GM21447 (cell line): Measurements from ENCODE around the gene DFFB.

Source experiments
- ATAC-seq: cut with Tn5 transposase; IDR thresholded peaks from one replicate; pipeline ENCODE4 v1.9.1; 2021; ENCODE audit not compliant: unreplicated experiment

DFFB gene

GRCh38 chr1:3894626-3895278 lies 37.5 kb downstream of the DFFB start:
- ATAC-seq, result no peak

DNA sequence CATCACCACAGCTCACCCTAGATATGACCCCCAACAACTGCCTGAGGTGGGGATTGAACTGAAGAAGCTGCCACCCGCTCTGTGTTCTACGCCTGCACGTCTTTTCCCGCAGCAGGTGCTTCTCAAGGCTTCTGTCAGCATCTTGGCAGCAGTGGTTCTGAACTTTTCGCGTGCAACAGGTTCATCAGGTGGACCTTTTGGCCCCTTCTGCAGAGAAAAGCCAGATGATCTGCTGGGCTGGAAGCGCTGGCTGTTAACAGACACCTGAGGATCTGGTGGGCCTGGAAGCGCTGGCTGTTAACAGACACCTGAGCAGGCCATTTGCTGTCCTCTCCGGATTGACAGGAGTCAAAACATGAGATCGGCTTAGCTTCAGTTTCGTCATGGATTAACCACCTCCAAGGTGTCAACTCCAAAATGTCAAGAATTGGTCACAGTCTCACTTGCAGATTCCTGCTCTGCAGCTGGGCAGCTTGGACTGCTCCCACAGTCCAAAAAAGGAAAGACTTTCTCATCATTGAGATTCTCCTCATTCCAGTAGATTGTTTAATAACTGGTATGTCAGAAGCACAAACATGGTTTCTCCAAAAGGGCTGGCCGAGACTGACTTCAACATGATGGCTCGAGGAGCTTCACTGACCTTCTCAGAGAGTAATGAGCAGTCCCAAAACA lies 38.1 kb downstream of the DFFB start:
- ATAC-seq, result no peak

- no peak for ATAC-seq
Measured at GRCh38 chr1:3895951-3896325, 38.7 kb downstream of the DFFB start.

DNA sequence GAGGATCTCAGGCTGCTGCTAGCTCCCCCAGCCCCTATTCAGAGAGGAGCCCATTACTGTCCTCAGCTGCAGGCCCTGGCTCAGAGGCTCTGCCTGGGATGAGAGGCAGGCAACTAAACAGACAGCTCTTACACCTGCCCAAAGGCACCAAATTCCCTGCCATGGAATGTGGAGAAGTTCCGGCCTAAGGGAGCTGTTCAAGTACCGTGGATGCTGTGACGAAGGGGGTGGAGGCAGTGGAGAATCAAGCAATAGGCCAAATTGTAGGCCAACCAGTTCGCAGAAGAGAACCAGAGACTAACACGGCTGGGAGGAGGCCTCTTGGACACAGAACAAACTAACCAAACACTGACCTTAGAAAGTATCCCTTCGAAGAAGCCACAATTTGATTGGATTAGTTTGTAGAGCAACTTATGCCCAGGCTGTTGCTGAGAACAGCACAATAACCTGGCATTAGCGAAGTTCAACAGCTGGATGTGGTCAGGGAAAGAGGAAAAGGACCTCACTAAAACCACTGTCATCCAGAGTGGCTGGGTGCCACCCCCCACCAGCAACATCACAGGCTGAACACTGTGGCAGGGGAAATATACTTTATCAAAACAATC lies 39.2 kb downstream of the DFFB start:
- ATAC-seq, result no peak

DNA sequence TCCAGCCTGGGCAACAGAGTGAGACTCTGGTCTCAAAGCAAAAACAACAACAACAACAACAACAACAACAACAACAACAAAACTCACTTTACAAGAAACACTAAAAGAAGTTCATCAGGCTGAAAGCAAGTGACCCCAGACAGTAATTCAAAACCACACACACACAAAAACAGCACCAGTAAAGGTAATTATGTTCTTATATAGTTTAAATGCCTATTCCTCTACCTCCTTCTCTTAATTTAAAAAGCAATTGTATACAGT lies 41.1 kb downstream of the DFFB start:
- no peak for ATAC-seq

DNA sequence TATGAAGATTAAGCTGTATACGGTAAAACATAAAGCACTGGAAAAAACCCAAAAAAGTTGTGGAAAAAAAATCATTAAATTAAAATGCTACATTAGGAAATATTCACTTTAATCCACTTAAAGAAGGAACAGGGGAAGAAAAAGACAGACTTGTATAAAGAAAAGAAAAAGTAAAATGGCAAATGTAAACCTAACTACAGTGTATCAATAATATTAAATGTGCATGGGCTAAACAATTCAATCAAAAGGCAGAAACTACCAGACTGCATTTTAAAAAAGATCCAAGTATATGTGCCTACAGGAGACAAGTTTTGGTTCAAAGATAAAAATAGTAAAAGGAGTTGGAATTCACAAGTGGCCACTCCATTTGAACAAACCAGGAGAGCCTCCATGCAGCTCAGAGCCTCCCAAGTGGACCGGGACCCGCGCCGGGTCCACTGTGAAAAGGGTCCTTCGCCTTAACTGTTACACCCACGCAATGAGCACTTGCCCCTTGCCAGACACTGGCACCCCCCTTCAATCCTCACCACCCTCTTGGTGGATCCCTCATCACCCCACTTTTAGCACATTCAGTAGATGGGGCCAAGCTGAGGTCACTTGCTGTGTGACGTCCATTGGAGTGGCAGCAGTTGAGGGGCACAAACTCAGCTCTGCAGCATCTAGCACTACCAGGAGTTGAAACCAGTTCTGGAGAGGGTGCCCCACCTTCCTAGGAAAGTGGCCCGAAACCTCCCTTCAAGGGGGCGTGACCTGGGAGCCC lies 41.9 kb downstream of the DFFB start:
- ATAC-seq, result no peak

GRCh38 chr1:3899754-3900149 lies 42.5 kb downstream of the DFFB start:
- peak; percentile 3 for ATAC-seq

- ATAC-seq, result peak; percentile 68
Measured at GRCh38 chr1:3900150-3900968, 43.1 kb downstream of the DFFB start, which contains the start of gene C1orf174. C1orf174 (minus strand) TSS chr1:3900272; CDS start chr1:3900186, 86 bp downstream.

DNA sequence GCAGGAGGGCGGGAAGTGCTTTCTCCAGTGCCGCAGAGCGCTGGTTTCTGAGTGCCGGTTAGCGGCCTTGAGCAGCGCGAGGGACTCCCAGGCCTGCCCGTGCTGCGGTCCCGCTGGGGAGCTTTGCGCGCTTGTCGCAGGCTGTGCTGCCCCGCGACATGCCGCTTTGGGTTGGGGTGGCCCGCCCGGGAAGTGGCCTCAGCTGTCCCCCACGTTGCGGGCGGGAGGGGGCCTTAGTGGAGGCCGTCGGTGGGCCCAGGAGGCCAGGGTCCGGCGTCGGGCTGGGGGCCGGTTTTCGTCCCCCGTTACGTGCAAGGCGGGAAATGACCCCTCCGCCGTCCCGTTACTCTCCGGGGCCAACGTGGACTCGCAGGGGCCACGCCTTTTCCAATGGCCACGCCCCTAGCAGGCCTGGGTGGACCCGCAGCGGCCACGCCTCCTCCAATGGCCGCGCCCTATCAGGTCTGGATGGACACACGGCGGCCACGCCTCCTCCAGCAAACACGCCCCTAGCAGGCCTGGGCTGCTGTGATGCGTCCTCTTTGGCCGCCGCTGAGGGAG lies 43.8 kb downstream of the DFFB start:
- peak; percentile 44 for ATAC-seq

DNA sequence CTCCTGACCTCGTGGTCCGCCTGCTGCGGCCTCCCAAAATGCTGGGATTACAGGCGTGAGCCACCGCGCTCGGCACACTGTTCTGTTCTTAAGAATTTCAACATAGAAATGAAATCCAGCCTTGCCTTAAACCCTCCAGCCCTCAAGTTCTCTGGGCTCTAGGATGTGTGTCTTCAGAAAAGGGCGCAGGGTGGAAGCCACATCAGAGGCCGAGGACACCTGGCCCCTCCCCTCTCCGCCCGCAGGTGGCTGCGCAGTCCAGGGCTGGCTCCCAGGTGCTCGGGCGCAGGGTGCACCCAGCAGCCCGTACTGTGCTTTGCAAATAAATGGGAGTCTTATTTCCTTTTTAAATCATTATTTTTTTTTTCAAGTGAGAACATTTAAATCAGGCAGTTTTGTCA lies 44.8 kb downstream of the DFFB start:
- ATAC-seq, result no peak

DNA sequence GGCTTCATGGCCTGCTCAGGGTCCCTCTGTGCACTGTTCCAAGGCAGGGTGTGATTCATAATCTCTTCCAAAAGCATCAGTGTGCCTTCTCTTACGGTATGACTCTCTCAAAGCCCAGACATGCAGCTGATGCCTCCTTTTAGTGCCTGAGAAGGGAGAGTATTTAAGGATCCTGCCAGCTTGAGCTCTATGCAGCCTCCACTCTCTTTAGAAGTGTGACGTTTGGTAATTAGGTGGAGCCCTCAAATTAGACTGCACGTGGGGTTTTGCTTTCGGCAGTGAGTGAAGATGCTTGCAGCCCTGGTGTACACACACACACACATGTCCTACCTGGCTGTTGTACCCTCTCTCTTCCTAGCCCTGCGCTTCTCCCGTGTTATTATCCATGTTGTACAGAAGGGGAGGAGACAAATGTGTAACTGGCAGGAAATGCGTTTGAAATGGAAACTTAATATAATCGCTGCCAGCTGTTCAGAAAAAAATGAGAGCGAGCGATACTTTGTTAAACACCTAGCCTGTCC lies 45.4 kb downstream of the DFFB start:
- ATAC-seq, result no peak

DNA sequence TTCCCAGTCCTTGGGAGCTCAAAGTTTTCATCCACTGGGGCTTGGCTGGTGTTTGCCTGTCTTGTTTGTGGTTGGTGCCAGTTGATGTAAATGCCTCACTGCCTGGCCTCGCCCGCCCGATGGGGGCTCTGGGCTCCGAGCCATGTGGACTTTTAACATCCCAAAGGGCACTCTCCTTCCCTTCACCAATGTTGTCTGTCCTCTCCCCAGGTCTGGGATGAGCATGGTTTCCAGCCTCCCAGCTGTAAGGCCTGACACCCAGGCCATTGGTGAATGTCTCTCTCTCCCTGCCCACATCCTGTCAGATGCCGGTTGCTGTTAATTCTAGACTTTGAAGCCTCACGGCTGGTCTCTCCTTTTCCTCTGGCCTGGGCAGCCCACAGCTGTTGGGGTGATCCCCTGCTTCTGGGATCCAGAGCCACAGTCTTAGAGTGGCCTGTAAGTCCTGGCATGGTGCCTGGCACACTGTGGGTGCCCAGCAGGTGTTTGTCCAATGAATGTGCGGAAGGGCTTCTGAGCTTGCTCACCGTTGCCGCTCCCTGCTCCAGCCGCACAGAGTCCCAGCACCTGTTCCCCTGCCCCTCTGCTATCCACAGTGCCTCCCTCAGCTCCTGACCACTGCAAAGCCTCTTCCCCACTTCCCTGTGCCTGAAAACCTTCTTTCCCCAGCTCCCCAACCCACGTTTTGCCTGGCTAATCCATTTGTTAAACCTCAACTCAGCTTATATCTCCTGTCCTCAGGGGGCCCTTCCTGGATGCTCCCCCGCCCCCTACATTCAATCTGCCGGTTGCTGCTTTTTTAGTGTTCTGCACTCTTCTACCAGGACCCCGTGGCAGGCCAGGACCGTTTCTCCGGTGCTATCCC lies 46.1 kb downstream of the DFFB start:
- ATAC-seq, result no peak

DNA sequence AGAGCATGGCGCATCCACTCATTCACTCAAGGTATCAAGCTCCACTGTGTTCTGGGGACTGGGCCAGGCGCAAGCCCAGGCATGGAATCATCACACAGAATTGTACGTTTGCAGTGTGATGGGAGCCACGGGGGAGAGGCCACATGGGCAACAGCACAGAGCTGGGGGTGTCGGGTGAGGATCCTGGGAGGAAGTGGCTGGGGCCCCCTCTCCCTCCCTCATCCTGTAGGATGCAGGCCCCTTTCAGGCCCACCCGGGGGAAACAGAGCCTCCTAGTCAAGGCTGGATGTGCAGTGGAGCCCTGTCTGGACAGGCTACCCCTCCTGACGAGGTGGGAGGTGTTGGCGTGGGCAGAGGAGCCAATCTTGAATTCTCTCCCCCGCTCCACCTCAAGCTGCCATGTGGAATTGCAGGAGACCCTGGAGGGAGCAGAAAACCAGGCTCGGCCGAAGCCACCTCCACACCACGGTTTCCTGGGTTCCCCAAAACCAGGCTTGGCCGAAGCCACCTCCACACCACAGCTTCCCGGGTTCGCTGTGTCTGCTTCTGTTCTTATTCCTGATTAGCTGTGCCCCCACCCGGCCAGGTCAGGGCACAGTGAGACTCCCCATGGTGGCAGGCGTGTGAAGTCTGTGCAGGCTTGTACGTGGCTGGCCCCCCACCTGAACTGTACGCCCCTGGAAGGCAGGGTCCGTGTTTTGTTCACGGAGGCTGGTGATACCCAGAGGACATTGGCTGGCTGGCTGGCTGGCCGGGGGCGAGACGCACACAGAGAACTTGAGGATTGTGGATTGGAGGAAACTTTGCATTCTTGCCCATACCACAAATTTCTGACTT lies 46.9 kb downstream of the DFFB start:
- ATAC-seq, result no peak

DNA sequence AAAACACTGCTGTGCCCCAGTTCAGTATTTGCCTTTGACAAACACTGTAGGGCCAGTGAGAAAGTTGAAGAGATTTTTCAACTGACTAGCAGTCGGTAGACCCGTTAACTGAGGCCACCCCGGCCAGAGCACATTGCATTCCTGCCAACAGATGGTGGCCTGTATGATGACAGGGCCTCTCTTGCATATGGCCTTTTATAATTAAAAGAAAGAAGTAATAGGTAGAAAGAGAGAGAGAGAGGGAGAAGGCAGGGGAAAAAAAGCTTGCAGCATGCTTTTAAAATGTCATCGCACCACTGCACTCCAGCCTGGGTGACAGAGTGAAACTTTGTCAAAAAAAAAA lies 47.5 kb downstream of the DFFB start:
- no peak for ATAC-seq

DNA sequence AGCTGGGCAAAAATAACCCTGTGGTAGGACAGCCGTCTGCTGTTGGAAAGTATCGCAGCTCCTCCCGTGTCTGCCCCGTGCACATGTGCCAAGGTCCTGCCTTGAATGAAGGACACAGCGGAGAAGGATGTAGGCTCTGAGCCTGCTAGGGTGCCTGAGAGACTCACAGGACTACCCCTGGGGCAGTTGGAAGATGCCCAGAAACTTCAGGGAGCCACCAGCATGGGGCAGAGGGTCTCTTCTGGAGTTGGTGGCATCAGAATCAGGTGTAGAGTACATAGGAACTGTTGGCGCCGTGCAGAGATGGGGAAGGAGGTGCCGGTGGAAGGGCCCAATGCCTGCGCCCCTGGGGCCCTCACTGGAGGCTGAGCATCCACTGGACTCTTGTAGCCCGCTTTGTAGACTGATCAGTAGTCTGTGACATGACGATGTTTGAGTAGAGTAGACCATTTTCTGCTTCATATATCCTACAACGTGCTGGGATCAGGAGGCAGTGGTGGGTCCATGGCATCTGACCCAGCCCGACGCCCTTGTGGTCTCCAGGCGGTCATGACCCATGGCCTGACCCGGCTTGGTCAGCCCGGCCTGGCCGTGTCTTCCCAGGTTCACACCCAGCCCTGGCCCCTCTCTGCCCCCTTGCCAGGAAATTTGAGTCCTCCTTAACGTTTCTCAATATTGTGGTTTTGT lies 48.1 kb downstream of the DFFB start:
- no peak for ATAC-seq

DNA sequence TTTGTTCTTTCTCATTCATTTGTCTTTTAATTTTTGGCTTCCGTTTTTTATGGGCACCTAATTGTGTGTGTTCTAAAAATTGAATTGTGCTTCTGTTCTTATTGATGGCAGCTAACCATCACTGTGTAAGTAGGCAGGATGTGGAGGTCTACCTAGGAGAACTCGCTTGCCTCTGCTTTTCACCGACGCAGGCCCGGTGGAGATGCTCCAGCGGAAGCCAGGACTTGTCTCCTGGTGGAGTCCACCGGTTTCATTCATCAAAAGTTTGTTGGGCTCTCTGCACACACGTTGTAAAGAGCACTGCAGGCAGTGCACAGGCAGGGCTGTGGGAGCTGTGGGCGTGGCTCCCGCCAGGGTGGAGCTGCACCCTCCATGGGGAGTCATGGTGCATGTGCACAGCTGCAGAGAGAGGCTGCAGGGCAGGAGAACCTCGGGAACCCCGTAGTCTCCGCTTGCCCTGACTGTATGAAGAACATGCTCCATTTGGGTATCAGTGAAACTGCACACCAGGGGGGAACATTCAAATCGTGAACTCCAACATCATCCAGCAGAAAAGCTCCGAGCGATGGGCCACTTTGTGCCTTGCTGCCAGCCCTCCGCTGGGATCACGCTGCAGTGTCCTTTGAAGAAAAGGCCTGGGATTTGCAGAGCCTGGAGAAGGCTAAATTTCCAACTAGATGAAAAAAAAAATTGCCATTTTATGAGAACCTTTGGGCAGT lies 48.8 kb downstream of the DFFB start:
- ATAC-seq, result no peak

GRCh38 chr1:3906672-3907020 lies 49.4 kb downstream of the DFFB start:
- no peak for ATAC-seq

DNA sequence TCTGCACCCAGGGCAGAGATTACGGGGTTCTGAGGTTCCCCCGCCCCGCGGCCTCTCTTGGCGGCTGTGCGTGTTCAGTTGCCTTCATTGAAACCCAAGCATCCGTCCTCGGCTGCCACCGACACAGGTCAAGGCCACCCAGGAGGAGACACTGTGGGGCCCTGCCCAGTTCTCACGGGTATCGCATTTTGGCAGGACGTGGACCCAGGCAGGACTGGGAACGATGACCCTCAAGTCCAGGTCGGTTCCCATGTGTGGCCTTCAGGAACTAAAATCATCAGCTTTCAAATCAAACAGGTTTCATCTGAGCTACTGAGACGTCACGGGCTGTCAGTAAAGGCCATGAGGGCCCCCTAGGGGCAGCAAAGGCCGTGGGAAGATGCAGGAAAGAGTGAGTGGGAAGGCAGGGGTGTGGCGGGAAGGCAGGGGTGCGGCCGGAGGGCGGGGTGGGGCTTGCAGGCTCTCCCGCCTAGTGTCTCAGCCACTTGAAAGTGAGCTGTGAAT lies 49.8 kb downstream of the DFFB start:
- ATAC-seq, result no peak
